VCaP (cell line): ENCODE results near the gene GLIS1.
A peak's percentile ranks its signal among the peaks of the same experiment; 100 is the strongest.

Experiments
- H3K27ac ChIP-seq: fragments of 450-650 bp; 2 replicates; pipeline ENCODE4 v1.5.1; 2017
- CTCF ChIP-seq: fragments of 450-650 bp; conservative IDR thresholded peaks from 2 replicates; pipeline ENCODE4 v1.5.1; 2017; ENCODE audit warnings: mild to moderate bottlenecking, moderate library complexity

GLIS1 gene

GRCh38 chr1:53682881-53683280 is 56.1 kb downstream of the GLIS1 start:
- H3K27ac ChIP-seq, result no peak overlapping the region
- TF ChIP-seq CTCF, result no peak

GRCh38 chr1:53681977-53682685 is 56.8 kb downstream of the GLIS1 start:
- no peak overlapping the region for H3K27ac ChIP-seq
- peak; percentile 90 for TF ChIP-seq CTCF

- no peak for TF ChIP-seq CTCF
- no peak overlapping the region for H3K27ac ChIP-seq
Observed at GRCh38 chr1:53681351-53681976, 57.5 kb downstream of the GLIS1 start.

- no peak for TF ChIP-seq CTCF
- H3K27ac ChIP-seq, result no peak overlapping the region
Observed at GRCh38 chr1:53680868-53681267, 58.1 kb downstream of the GLIS1 start.

- no peak for TF ChIP-seq CTCF
- H3K27ac ChIP-seq, result no peak overlapping the region
Observed at GRCh38 chr1:53678938-53679825, 59.8 kb downstream of the GLIS1 start.

- TF ChIP-seq CTCF, result no peak
- H3K27ac ChIP-seq, result no peak overlapping the region
Observed at GRCh38 chr1:53678507-53678906, 60.5 kb downstream of the GLIS1 start.

- TF ChIP-seq CTCF, result no peak
- H3K27ac ChIP-seq, result no peak overlapping the region
Observed at GRCh38 chr1:53678046-53678445, 60.9 kb downstream of the GLIS1 start.
